ENCODE measurements around the gene SMPD3. TPM values are rescaled to one million over a fixed set of nuclear protein-coding genes. Genes with fewer than 3 reads are reported as not detected.
A peak's percentile ranks its signal among the peaks of the same experiment; 100 is the strongest.

The SMPD3 gene
- total and polyA plus RNA-seq, 9 of the 15 experiments (the other 6 are each of a cell fraction or from before 2014, with no cell fraction given) = 0.03 to 1.2 (median 0.18) TPM

- no peak for TF ChIP-seq ARID1B (IDR thresholded peaks at IDR 0.05)
- no peak for TF ChIP-seq CSDE1 (IDR thresholded peaks at IDR 0.05)
- TF ChIP-seq RCOR1 (IDR thresholded peaks at IDR 0.05; ENCODE audit: borderline replicate concordance in 1 of 2, low read depth in 2 of 2, low read length in 2 of 2) = no peak
- TF ChIP-seq RBM34 (IDR thresholded peaks at IDR 0.05; ENCODE audit: borderline replicate concordance, insufficient read depth, low read length) = no peak
- peak in 1 of 2 experiments; percentile 50; a peak in 1 of 4 replicates for TF ChIP-seq TBL1XR1 (IDR thresholded peaks at IDR 0.05; ENCODE audit: low read length in 2 of 2)
- no peak for TF ChIP-seq PML (IDR thresholded peaks at IDR 0.05; ENCODE audit: low read length)
- peak; percentile 79 for TF ChIP-seq SMC3 (conservative IDR thresholded peaks at IDR 0.05; ENCODE audit: insufficient read depth, low read depth, low read length)
- TF ChIP-seq CREBBP (IDR thresholded peaks at IDR 0.05; ENCODE audit: low read depth, low read length) = no peak
- TF ChIP-seq ERF (CRISPR knock-in tag; IDR thresholded peaks at IDR 0.05) = 0 out of 2 replicates have a peak, but pooled peaks have one; percentile 65
- TF ChIP-seq SMARCC2 (IDR thresholded peaks at IDR 0.05; ENCODE audit: low read depth) = no peak
- no peak for TF ChIP-seq PRPF4 (IDR thresholded peaks at IDR 0.05; ENCODE audit: insufficient read depth, low read depth, low read length, poor library complexity, severe bottlenecking)
- TF ChIP-seq SAP30 (IDR thresholded peaks at IDR 0.05; ENCODE audit: borderline replicate concordance, insufficient read depth, low read depth, low read length, poor library complexity, severe bottlenecking) = no peak
- no peak for TF ChIP-seq PBX2 (CRISPR knock-in tag; IDR thresholded peaks at IDR 0.05; ENCODE audit: low read depth)
- no peak for TF ChIP-seq PBX2 (tag; conservative IDR thresholded peaks at IDR 0.05; ENCODE audit: low read depth)
- peak; percentile 53; the same call in 1 of the 2 replicates for TF ChIP-seq ZNF384 (IDR thresholded peaks at IDR 0.05; ENCODE audit: low read depth, low read length)
- TF ChIP-seq PATZ1 (CRISPR knock-in tag; IDR thresholded peaks at IDR 0.05; ENCODE audit: borderline replicate concordance) = no peak
- TF ChIP-seq PPARD (CRISPR knock-in tag; IDR thresholded peaks at IDR 0.05) = no peak
- no peak for TF ChIP-seq BMI1 (IDR thresholded peaks at IDR 0.05; ENCODE audit: low read length)
- TF ChIP-seq HDGF (IDR thresholded peaks at IDR 0.05) = no peak
- TF ChIP-seq KAT2B (IDR thresholded peaks at IDR 0.05; ENCODE audit: low read depth, low read length) = no peak
- TF ChIP-seq ZBTB1 (CRISPR knock-in tag; IDR thresholded peaks at IDR 0.05; ENCODE audit: borderline replicate concordance, low read depth) = no peak
- no peak for TF ChIP-seq CBX8 (IDR thresholded peaks at IDR 0.05; ENCODE audit: borderline replicate concordance, extremely low read depth, low read depth, low read length, poor library complexity, severe bottlenecking)
- TF ChIP-seq ZNF347 (CRISPR knock-in tag; IDR thresholded peaks at IDR 0.05; ENCODE audit: low read depth) = no peak
- no peak for TF ChIP-seq FIP1L1 (IDR thresholded peaks at IDR 0.05; ENCODE audit: low read depth, low read length, poor library complexity, severe bottlenecking)
Measured at GRCh38 chr16:68328151-68328859, 120.0 kb downstream of the SMPD3 start (continued).
